Kidney (tissue), 14 donors: Measurements from ENCODE around the gene SELL. TPM values are rescaled to one million over a fixed set of nuclear protein-coding genes. Genes with fewer than 3 reads are reported as not detected.

ENCODE experiments used
- DNase-seq, 5 donors: peaks; one replicate each; pipeline ENCODE4 v3.0.0-alpha.2; 2013 to 2020
- FAIRE-seq: peaks from 2 replicates; lab custom pipeline; 2012; peaks lifted over from hg19 to GRCh38; lab: Jason Lieb, UNC
- H3K27ac ChIP-seq, 2 donors: one replicate each; pipeline ENCODE4 v1.7.0; 2013; ENCODE audit warnings: low read depth in 2 of 2, low read length in 2 of 2, inconsistent platforms in 1 of 2
- H3K27me3 ChIP-seq: one replicate; pipeline ENCODE4 v1.7.1; 2013; ENCODE audit warnings: low read length, inconsistent platforms; ENCODE audit not compliant: control insufficient read depth, insufficient read depth
- H3K36me3 ChIP-seq, 3 donors: one replicate each; pipeline versions ENCODE4 v1.7.0 to v1.7.1; 2013; ENCODE audit warnings: low read length in 3 of 3, control low read depth in 1 of 3, inconsistent platforms in 1 of 3; ENCODE audit not compliant: insufficient read depth in 3 of 3, control insufficient read depth in 2 of 3
- H3K4me1 ChIP-seq, 3 donors: one replicate each; pipeline versions ENCODE4 v1.7.0 to v1.7.1; 2013; ENCODE audit warnings: low read length in 3 of 3, inconsistent platforms in 1 of 3, low read depth in 1 of 3; ENCODE audit not compliant: control insufficient read depth in 2 of 3, insufficient read depth in 2 of 3
- H3K4me3 ChIP-seq, 3 donors: one replicate each; pipeline versions ENCODE4 v1.7.0 to v1.8.1; 2013; ENCODE audit warnings: low read length in 3 of 3, control low read depth in 1 of 3, inconsistent platforms in 1 of 3
- H3K9ac ChIP-seq, 3 donors: one replicate each; pipeline versions ENCODE4 v1.7.0 to v1.7.1; 2013; ENCODE audit warnings: low read length in 3 of 3, control low read depth in 1 of 3, inconsistent platforms in 1 of 3
- H3K9me3 ChIP-seq, 3 donors: one replicate each; pipeline versions ENCODE4 v1.7.0 to v1.7.1; 2013; ENCODE audit warnings: low read length in 3 of 3, control low read depth in 1 of 3, inconsistent platforms in 1 of 3; ENCODE audit not compliant: control insufficient read depth in 2 of 3, insufficient read depth in 1 of 3
- CTCF ChIP-seq: IDR thresholded peaks from 3 replicates; pipeline ENCODE4 v1.5.1; 2012; ENCODE audit warnings: mild to moderate bottlenecking, moderate library complexity, borderline replicate concordance; ENCODE audit not compliant: insufficient read depth; ENCODE audit errors: extremely low read depth
- intact Hi-C: fragments of 100-400 bp; cut with DNase I; formaldehyde crosslinking; loops from one replicate; pipeline ENCODE4 v1.11.1; 2022
- polyA plus RNA-seq: library from polyadenylated mRNA; stranded (reverse); fragments of 350-450 nt; fragmentation: Illumina TruSeq; extraction: RNeasy Lipid Tissue Mini Kit (QIAGEN cat#74804); gene quantifications from one replicate; pipeline ENCODE4 v1.2.3, GENCODE V29; 2014; ENCODE audit warnings: low read depth, low replicate concordance; ENCODE audit not compliant: insufficient read depth
- total RNA-seq: library from RNA; stranded (reverse); fragmentation: NEBNext Ultra II Directional; extraction: Animal tissue kit (Norgen Biotek cat#: 25700); gene quantifications from one replicate; pipeline ENCODE4 v1.2.1, GENCODE V29; 2021
- donor health status: control.
- donor health status: control.
- donor health status: control.
- donor health status: control.
- donor health status: control.
- donor health status: DM: yes; HTN: yes; CAD: no.
- donor health status: Normal renal cell carcinoma (clear cell type).

SELL gene
- total and polyA plus RNA-seq, 2 donors from 2014 or later = 1.3 to 9.8 TPM

- Histone ChIP-seq H3K9me3 (no peaks in the 10 kb centered on the region), H3K36me3 (no peaks in the 10 kb centered on the region), H3K9ac (no peak overlapping the region), H3K27me3 (no peaks in the 10 kb centered on the region), H3K4me1 (no peaks in the 10 kb centered on the region), H3K27ac (no peak overlapping the region), H3K4me3 (no peak overlapping the region)
- no peak for TF ChIP-seq CTCF
- intact Hi-C loops = loop anchor here (10.0 kb wide), 1 partner anchor 90 kb away; no protein-coding TSS in a partner anchor
- DNase-seq = no peak
- no peak for FAIRE-seq
Observed at GRCh38 chr1:169694304-169695075, 16.9 kb downstream of the SELL start.

- intact Hi-C loops = loop anchor here (10.0 kb wide), 1 partner anchor 88 kb away; no protein-coding TSS in a partner anchor
- FAIRE-seq (no peak), DNase-seq (no peak)
- Histone ChIP-seq H3K27me3 (no peaks in the 10 kb centered on the region), H3K27ac (no peak overlapping the region), H3K9me3 (no peaks in the 10 kb centered on the region), H3K4me3 (no peak overlapping the region), H3K9ac (no peak overlapping the region), H3K36me3 (no peaks in the 10 kb centered on the region), H3K4me1 (no peaks in the 10 kb centered on the region)
- no peak for TF ChIP-seq CTCF
Observed at GRCh38 chr1:169692756-169693460, 18.5 kb downstream of the SELL start.

- H3K27me3 ChIP-seq = no peaks in the 10 kb centered on the region
- no peaks in the 10 kb centered on the region for H3K36me3 ChIP-seq
- no peaks in the 10 kb centered on the region for H3K9me3 ChIP-seq
- no peak overlapping the region for H3K4me3 ChIP-seq
- no peak overlapping the region for H3K9ac ChIP-seq
- intact Hi-C loops = loop anchor here (10.0 kb wide), 1 partner anchor 86 kb away; no protein-coding TSS in a partner anchor
- H3K27ac ChIP-seq = no peak overlapping the region
- FAIRE-seq (no peak), DNase-seq (no peak)
- TF ChIP-seq CTCF = no peak
- H3K4me1 ChIP-seq = no peaks in the 10 kb centered on the region
Observed at GRCh38 chr1:169690489-169690888, 20.9 kb downstream of the SELL start.
